Mucosa of descending colon (tissue), 3 donors: ENCODE data around the gene CPPED1. TPM values are rescaled to one million over a fixed set of nuclear protein-coding genes. Genes with fewer than 3 reads are reported as not detected.

ENCODE experiments used
- ATAC-seq: fragments of 200-7000 bp; cut with Tn5 transposase; one replicate; pipeline ENCODE4 v1.9.1; 2020; ENCODE audit warnings: mild to moderate bottlenecking, moderate library complexity
- DNase-seq, 3 donors: peaks; one replicate each; pipeline ENCODE4 v3.0.0-alpha.2; 2020
- H3K36me3 ChIP-seq: fragments of 200-600 bp; one replicate; pipeline ENCODE4 v1.8.0; 2021; ENCODE audit warnings: low read depth, mild to moderate bottlenecking
- H3K4me1 ChIP-seq: fragments of 200-600 bp; one replicate; pipeline ENCODE4 v1.8.0; 2021; ENCODE audit warnings: low read depth, mild to moderate bottlenecking
- H3K4me3 ChIP-seq: fragments of 200-600 bp; one replicate; pipeline ENCODE4 v1.8.0; 2021; ENCODE audit warnings: mild to moderate bottlenecking
- H3K9me3 ChIP-seq: fragments of 200-600 bp; one replicate; pipeline ENCODE4 v1.8.0; 2021; ENCODE audit warnings: mild to moderate bottlenecking
- CTCF ChIP-seq: fragments of 200-600 bp; IDR thresholded peaks from one replicate; pipeline ENCODE4 v1.8.0; 2022; ENCODE audit warnings: antibody characterized with exemption, mild to moderate bottlenecking
- intact Hi-C, 2 donors: fragments of 100-400 bp; cut with DNase I in 1 of 2; cut with micrococcal nuclease in 1 of 2; formaldehyde crosslinking; loops; one replicate each; pipeline versions ENCODE4 v1.11.0 to v1.11.1; 2022; cut with DNase I, micrococcal nuclease
- total RNA-seq, 3 donors: library from RNA; stranded (reverse); fragmentation: NEBNext Ultra II Directional in 2 of 3; extraction: Animal tissue kit (Norgen Biotek cat#: 25700) in 2 of 3; gene quantifications; one replicate each; pipeline versions ENCODE4 v1.2.1 to v1.2.4, GENCODE V29; 2021 to 2023
- donor health status: DM: no; HTN: no; CAD: no; lungs with moderate emphysema.
- donor health status: DM: no; HTN: no; CAD: no.
- donor health status: DM: no; HTN: yes; CAD: no.

The CPPED1 gene
- total RNA-seq, 3 donors from 2014 or later = 18.9 to 25.0 (median 23.4) TPM

- ATAC-seq (no peak), DNase-seq (no peak)
- TF ChIP-seq CTCF = no peak
- no peaks in the 10 kb centered on the region for H3K4me1 ChIP-seq
- H3K36me3 ChIP-seq = no peaks in the 10 kb centered on the region
- H3K4me3 ChIP-seq = no peak overlapping the region
- H3K9me3 ChIP-seq = peaks cover under 1% of the 10 kb centered on the region
- intact Hi-C loops = no loop called here
These were observed 63.9 kb downstream of the CPPED1 start for GRCh38 chr16:12739738-12740137.

GRCh38 chr16:12737563-12737962, 66.1 kb downstream of the CPPED1 start:
- no peaks in the 10 kb centered on the region for H3K36me3 ChIP-seq
- no peak for TF ChIP-seq CTCF
- no peaks in the 10 kb centered on the region for H3K4me1 ChIP-seq
- ATAC-seq (no peak), DNase-seq (no peak)
- intact Hi-C loops = no loop called here
- H3K9me3 ChIP-seq = peaks cover 11% of the 10 kb centered on the region
- H3K4me3 ChIP-seq = no peak overlapping the region

GRCh38 chr16:12735805-12736204, 67.9 kb downstream of the CPPED1 start:
- no peaks in the 10 kb centered on the region for H3K4me1 ChIP-seq
- H3K9me3 ChIP-seq = peaks cover 13% of the 10 kb centered on the region
- ATAC-seq (no peak), DNase-seq (no peak)
- intact Hi-C loops = no loop called here
- TF ChIP-seq CTCF = no peak
- no peaks in the 10 kb centered on the region for H3K36me3 ChIP-seq
- no peak overlapping the region for H3K4me3 ChIP-seq

- no peak for TF ChIP-seq CTCF
- ATAC-seq (no peak), DNase-seq (no peak)
- intact Hi-C loops = no loop called here
- H3K36me3 ChIP-seq = no peaks in the 10 kb centered on the region
- no peak overlapping the region for H3K4me3 ChIP-seq
- no peaks in the 10 kb centered on the region for H3K4me1 ChIP-seq
- H3K9me3 ChIP-seq = peaks cover 13% of the 10 kb centered on the region
These were observed 71.1 kb downstream of the CPPED1 start for GRCh38 chr16:12732600-12732999.

- Histone ChIP-seq H3K4me3 (no peak overlapping the region), H3K4me1 (no peaks in the 10 kb centered on the region), H3K36me3 (no peaks in the 10 kb centered on the region), H3K9me3 (peaks cover 13% of the 10 kb centered on the region)
- no peak for ATAC-seq
- TF ChIP-seq CTCF = no peak
- intact Hi-C loops = no loop called here
- no peak for DNase-seq
These were observed 74.2 kb downstream of the CPPED1 start for GRCh38 chr16:12729448-12729847.

GRCh38 chr16:12728469-12728868, 75.2 kb downstream of the CPPED1 start:
- DNase-seq = no peak
- Histone ChIP-seq H3K36me3 (no peaks in the 10 kb centered on the region), H3K4me1 (no peaks in the 10 kb centered on the region), H3K9me3 (peaks cover 12% of the 10 kb centered on the region), H3K4me3 (no peak overlapping the region)
- intact Hi-C loops = no loop called here
- TF ChIP-seq CTCF = no peak
- no peak for ATAC-seq
